Stimulated activated CD4-positive, alpha-beta T cell treated with anti-CD3 and anti-CD28 coated beads, TNF-alpha, amount 100 ng/mL, for 24 hours (primary cell): ENCODE data around the gene NCF2.

Experiments used
- DNase-seq, 3 experiments: peaks; one replicate each; pipeline ENCODE4 v3.0.0-alpha.2; 2020; ENCODE audit warnings: low read depth in 3 of 3

Gene NCF2

GRCh38 chr1:183612407-183612806, 22.1 kb upstream of the NCF2 start:
- DNase-seq: no peak

GRCh38 chr1:183611021-183611420, 20.8 kb upstream of the NCF2 start:
- no peak for DNase-seq

- DNase-seq: no peak
Observed at GRCh38 chr1:183609759-183610452, 19.6 kb upstream of the NCF2 start.

GRCh38 chr1:183609313-183609712, 19.1 kb upstream of the NCF2 start:
- DNase-seq: no peak

GRCh38 chr1:183607322-183607980, 17.2 kb upstream of the NCF2 start:
- DNase-seq: no peak

GRCh38 chr1:183605904-183606303, 15.6 kb upstream of the NCF2 start:
- no peak for DNase-seq

- DNase-seq: no peak
Observed at GRCh38 chr1:183604815-183605214, 14.6 kb upstream of the NCF2 start.

GRCh38 chr1:183604038-183604808, 14.0 kb upstream of the NCF2 start:
- DNase-seq: no peak

- no peak for DNase-seq
Observed at GRCh38 chr1:183602510-183602909, 12.3 kb upstream of the NCF2 start.

GRCh38 chr1:183600634-183601033, 10.4 kb upstream of the NCF2 start:
- DNase-seq: no peak

- no peak for DNase-seq
Observed at GRCh38 chr1:183600136-183600535, 9.9 kb upstream of the NCF2 start.

GRCh38 chr1:183598386-183598785, 8.1 kb upstream of the NCF2 start:
- DNase-seq: no peak

- DNase-seq: no peak
Observed at GRCh38 chr1:183597656-183598347, 7.5 kb upstream of the NCF2 start.

- DNase-seq: no peak
Observed at GRCh38 chr1:183596500-183596899, 6.2 kb upstream of the NCF2 start.

GRCh38 chr1:183595537-183595936, 5.3 kb upstream of the NCF2 start:
- no peak for DNase-seq

- no peak for DNase-seq
Observed at GRCh38 chr1:183593356-183593755, 3.1 kb upstream of the NCF2 start.

- no peak for DNase-seq
Observed at GRCh38 chr1:183592733-183593132, 2.5 kb upstream of the NCF2 start.

GRCh38 chr1:183589874-183590243, 400 bp downstream of the NCF2 start:
- DNase-seq: no peak

GRCh38 chr1:183589384-183589783, 875 bp downstream of the NCF2 start:
- DNase-seq: no peak

- no peak for DNase-seq
Observed at GRCh38 chr1:183588827-183589226, 1.4 kb downstream of the NCF2 start.

GRCh38 chr1:183586926-183587325, 3.3 kb downstream of the NCF2 start:
- no peak for DNase-seq

GRCh38 chr1:183586455-183586854, 3.8 kb downstream of the NCF2 start:
- no peak for DNase-seq
